ENCODE data around the gene CNTNAP4. TPM values are rescaled to one million over a fixed set of nuclear protein-coding genes. Genes with fewer than 3 reads are reported as not detected.

The CNTNAP4 gene
- total RNA-seq, 1 experiment from 2014 or later: not detected

GRCh38 chr16:76464955-76465620, 187.9 kb downstream of the CNTNAP4 start:
- TF ChIP-seq CTCF (conservative IDR thresholded peaks at IDR 0.05): no peak
- Histone ChIP-seq H3K18ac (ENCODE audit: insufficient read length, low read depth, low read length) (no peak overlapping the region), H2BK5ac (ENCODE audit: insufficient read length, low read length) (no peak overlapping the region), H4K8ac (replicated peaks; ENCODE audit: insufficient read length, low read depth, low read length) (no peak overlapping the region), H3K79me1 (ENCODE audit: insufficient read depth, low read depth, low read length, poor library complexity, severe bottlenecking) (no peaks in the 10 kb centered on the region), H3K23ac (ENCODE audit: insufficient read length, low read depth, low read length) (no peak overlapping the region), H3K9me3 (ENCODE audit: control insufficient read depth, low read depth, low read length) (no peaks in the 10 kb centered on the region), H3K4ac (ENCODE audit: low read depth, low read length) (no peak overlapping the region), H3K79me2 (ENCODE audit: insufficient read depth, low read length) (no peaks in the 10 kb centered on the region), H4K20me1 (ENCODE audit: control insufficient read depth, insufficient read depth, insufficient read length) (no peaks in the 10 kb centered on the region), H3T11ph (ENCODE audit: low read length) (no peak overlapping the region), H3K56ac (ENCODE audit: insufficient read length, low read depth, low read length) (no peak overlapping the region), H2AK5ac (ENCODE audit: insufficient read length, low read length) (no peak overlapping the region), H2BK15ac (ENCODE audit: low read depth, low read length) (no peak overlapping the region), H2BK20ac (ENCODE audit: low read depth, low read length, poor library complexity, severe bottlenecking) (no peak overlapping the region), H4K5ac (ENCODE audit: insufficient read length, low read depth, low read length) (no peak overlapping the region), H3K4me1 (ENCODE audit: insufficient read depth, low read length) (no peaks in the 10 kb centered on the region), H3K27me3 (ENCODE audit: insufficient read depth, low read length) (peaks cover 6% of the 10 kb centered on the region), H3K27ac (ENCODE audit: insufficient read length, low read depth, low read length) (no peak overlapping the region), H2BK120ac (ENCODE audit: low read depth, low read length, poor library complexity, severe bottlenecking) (no peak overlapping the region), H4K91ac (ENCODE audit: insufficient read length, low read depth, low read length) (no peak overlapping the region), H3K23me2 (ENCODE audit: insufficient read length, low read depth, low read length, poor library complexity, severe bottlenecking) (no peaks in the 10 kb centered on the region), H2BK12ac (ENCODE audit: insufficient read length, low read depth, low read length) (no peak overlapping the region), H3K14ac (ENCODE audit: insufficient read depth, low read length) (no peak overlapping the region), H3K9ac (ENCODE audit: extremely low read depth, insufficient read length, low read length) (no peak overlapping the region), H3K4me2 (ENCODE audit: insufficient read depth, insufficient read length, low read length) (no peak overlapping the region), H2AFZ (ENCODE audit: low read length) (no peak overlapping the region)
- Mint-ChIP-seq H3K4me1 (no peaks in the 10 kb centered on the region), H3K4me3 (no peak overlapping the region), H3K9me3 (no peaks in the 10 kb centered on the region), H3K36me3 (ENCODE audit: insufficient read depth in 1 of 3, low read depth in 3 of 3) (no peaks in the 10 kb centered on the region), H3K27ac (no peak overlapping the region), H3K27me3 (ENCODE audit: low read depth) (peaks cover 82% of the 10 kb centered on the region)
- DNase-seq: no peak
- WGBS (ENCODE audit: extremely low coverage, insufficient read length, low lambda C conversion rate): no CpG with 5 or more reads among the region's 3 CpGs

Measured in H9 (cell line).